Esophagus muscularis mucosa (tissue), 4 donors: ENCODE measurements around the gene RSU1. TPM values are rescaled to one million over a fixed set of nuclear protein-coding genes. Genes with fewer than 3 reads are reported as not detected.

ENCODE experiments used
- DNase-seq: peaks from one replicate; pipeline ENCODE4 v3.0.0-alpha.2; 2017; ENCODE audit errors: extremely low spot score
- H3K27ac ChIP-seq, 4 donors: fragments of 200-600 bp; sonication (generic); replicated peaks in 1 of 4; 1 replicate in 3 of 4; 2 replicates in 1 of 4; pipeline ENCODE4 v1.5.1; 2016 to 2019; ENCODE audit warnings: mild to moderate bottlenecking in 1 of 4
- H3K27me3 ChIP-seq, 4 donors: fragments of 200-600 bp; sonication (generic); one replicate each; pipeline versions ENCODE4 v1.5.1 to v1.6.0; 2016 to 2019
- H3K36me3 ChIP-seq, 4 donors: fragments of 200-600 bp; sonication (generic); one replicate each; pipeline ENCODE4 v1.5.1; 2016 to 2019
- H3K4me1 ChIP-seq, 4 donors: fragments of 200-600 bp; sonication (generic); one replicate each; pipeline ENCODE4 v1.5.1; 2016 to 2019
- H3K4me3 ChIP-seq, 4 donors: fragments of 200-600 bp; sonication (generic); 1 replicate in 2 of 4; 2 replicates in 2 of 4; pipeline ENCODE4 v1.5.1; 2016 to 2019; ENCODE audit warnings: mild to moderate bottlenecking in 4 of 4, moderate library complexity in 1 of 4
- H3K9me3 ChIP-seq, 4 donors: fragments of 200-600 bp; sonication (generic); 1 replicate in 3 of 4; 2 replicates in 1 of 4; pipeline ENCODE4 v1.5.1; 2016 to 2019
- CTCF ChIP-seq, 3 experiments: fragments of 200-600 bp in 2 of 3; fragments of 450-650 bp in 1 of 3; sonication (generic) in 2 of 3; IDR thresholded peaks; one replicate each; pipeline ENCODE4 v1.5.1; 2017 to 2019; ENCODE audit warnings: antibody characterized with exemption in 3 of 3, mild to moderate bottlenecking in 2 of 3, moderate library complexity in 1 of 3
- EP300 ChIP-seq: sonication (generic); formaldehyde crosslinking; IDR thresholded peaks from one replicate; pipeline ENCODE4 v1.6.1; 2017; ENCODE audit warnings: antibody characterized with exemption
- POLR2A ChIP-seq: fragments of 450-650 bp; IDR thresholded peaks from one replicate; pipeline ENCODE4 v1.6.1; 2017; ENCODE audit warnings: antibody characterized with exemption, moderate library complexity, mild to moderate bottlenecking, low read depth
- POLR2AphosphoS5 ChIP-seq, 2 donors: sonication (generic); formaldehyde crosslinking; IDR thresholded peaks; one replicate each; pipeline ENCODE4 v1.6.1; 2017; ENCODE audit warnings: antibody characterized with exemption in 2 of 2
- WGBS: methylation state at CpG from one replicate; pipeline ENCODE4 v1.1.5; 2018; 5-methylcytosine and 5-hydroxymethylcytosine counted together
- intact Hi-C: fragments of 100-400 bp; cut with DNase I; formaldehyde crosslinking; loops from one replicate; pipeline ENCODE4 v1.15.1; 2023
- total RNA-seq, 4 donors: library from RNA; depleted of rRNA; stranded (reverse); fragments of >200 nt; gene quantifications; one replicate each; pipeline versions ENCODE4 v1.1.0 to v1.2.1, GENCODE V29; 2016

Gene RSU1
- total RNA-seq, 4 donors from 2014 or later = 56.9 to 146 (median 90.7) TPM

GRCh38 chr10:16717622-16718395, 99.4 kb downstream of the RSU1 start:
- Histone ChIP-seq H3K27me3 (no peaks in the 10 kb centered on the region), H3K4me1 (no peaks in the 10 kb centered on the region), H3K9me3 (peaks cover 0 to 14% (median 3%) of the 10 kb centered on the region in 4 donors), H3K36me3 (peaks cover 0 to 21% (median 5%) of the 10 kb centered on the region in 4 donors), H3K27ac (no peak overlapping the region), H3K4me3 (no peak overlapping the region)
- 60% methylated on average over 4 of the region's 4 CpGs for WGBS
- DNase-seq = no peak
- TF ChIP-seq POLR2A = no peak
- no peak for TF ChIP-seq POLR2AphosphoS5 (IDR thresholded peaks at IDR 0.05)
- TF ChIP-seq CTCF (IDR thresholded peaks at IDR 0.05) = no peak
- no peak for TF ChIP-seq EP300
- intact Hi-C loops = no loop called here

- DNase-seq = no peak
- intact Hi-C loops = no loop called here
- Histone ChIP-seq H3K9me3 (peaks cover 0 to 14% (median 4%) of the 10 kb centered on the region in 4 donors), H3K27me3 (no peaks in the 10 kb centered on the region), H3K4me3 (no peak overlapping the region), H3K36me3 (peaks cover 0 to 14% (median 5%) of the 10 kb centered on the region in 4 donors), H3K4me1 (no peaks in the 10 kb centered on the region), H3K27ac (no peak overlapping the region)
- 96% methylated on average over 5 of the region's 5 CpGs for WGBS
- TF ChIP-seq EP300 = no peak
- no peak for TF ChIP-seq POLR2AphosphoS5 (IDR thresholded peaks at IDR 0.05)
- TF ChIP-seq CTCF (IDR thresholded peaks at IDR 0.05) = no peak
- no peak for TF ChIP-seq POLR2A
These were observed 101.2 kb downstream of the RSU1 start for GRCh38 chr10:16716051-16716450.

- WGBS = 94% methylated on average over 3 of the region's 3 CpGs
- no peak overlapping the region for H3K27ac ChIP-seq
- TF ChIP-seq POLR2AphosphoS5 (IDR thresholded peaks at IDR 0.05) (no peak), CTCF (IDR thresholded peaks at IDR 0.05) (no peak), EP300 (no peak), POLR2A (no peak)
- no peak for DNase-seq
- no peak overlapping the region for H3K4me3 ChIP-seq
- H3K27me3 ChIP-seq = no peaks in the 10 kb centered on the region
- peaks cover 0 to 7% (median 4%) of the 10 kb centered on the region in 4 donors for H3K36me3 ChIP-seq
- intact Hi-C loops = no loop called here
- peaks cover 0 to 14% (median 4%) of the 10 kb centered on the region in 4 donors for H3K9me3 ChIP-seq
- H3K4me1 ChIP-seq = no peaks in the 10 kb centered on the region
These were observed 103.9 kb downstream of the RSU1 start for GRCh38 chr10:16713290-16713689.

- H3K27ac ChIP-seq = no peak overlapping the region
- WGBS = 100% methylated on average over 1 of the region's 1 CpG
- peaks cover 0 to 7% (median 4%) of the 10 kb centered on the region in 4 donors for H3K36me3 ChIP-seq
- DNase-seq = no peak
- TF ChIP-seq POLR2A (no peak), CTCF (IDR thresholded peaks at IDR 0.05) (no peak), EP300 (no peak), POLR2AphosphoS5 (IDR thresholded peaks at IDR 0.05) (no peak)
- no peaks in the 10 kb centered on the region for H3K27me3 ChIP-seq
- intact Hi-C loops = no loop called here
- no peak overlapping the region for H3K4me3 ChIP-seq
- no peaks in the 10 kb centered on the region for H3K4me1 ChIP-seq
- peaks cover 0 to 14% (median 4%) of the 10 kb centered on the region in 4 donors for H3K9me3 ChIP-seq
These were observed 104.3 kb downstream of the RSU1 start for GRCh38 chr10:16712883-16713282.

GRCh38 chr10:16700331-16700730, 116.9 kb downstream of the RSU1 start:
- H3K27ac ChIP-seq = no peak overlapping the region
- no peaks in the 10 kb centered on the region for H3K9me3 ChIP-seq
- intact Hi-C loops = no loop called here
- 85% methylated on average over 5 of the region's 5 CpGs for WGBS
- no peaks in the 10 kb centered on the region for H3K4me1 ChIP-seq
- no peak for TF ChIP-seq EP300
- no peak overlapping the region for H3K4me3 ChIP-seq
- H3K36me3 ChIP-seq = no peaks in the 10 kb centered on the region
- no peak for DNase-seq
- no peaks in the 10 kb centered on the region for H3K27me3 ChIP-seq
